Stomach (tissue), 9 donors: ENCODE data around the gene PATE4. TPM values are rescaled to one million over a fixed set of nuclear protein-coding genes. Genes with fewer than 3 reads are reported as not detected.

Experiments used
- DNase-seq, 2 donors: peaks; one replicate each; pipeline versions ENCODE4 v3.0.0 to v3.0.0-alpha.2; 2013 to 2019
- H3K27ac ChIP-seq, 5 donors: fragments of 200-600 bp in 4 of 5; sonication (generic) in 4 of 5; one replicate each; pipeline ENCODE4 v1.5.1; 2013 to 2019; ENCODE audit warnings: mild to moderate bottlenecking in 1 of 5, moderate library complexity in 1 of 5
- H3K27me3 ChIP-seq, 3 donors: fragments of 200-600 bp; sonication (generic); one replicate each; pipeline ENCODE4 v1.5.1; 2017 to 2019; ENCODE audit warnings: mixed run types in 1 of 3
- H3K36me3 ChIP-seq, 4 donors: fragments of 200-600 bp; sonication (generic); 1 replicate in 3 of 4; 2 replicates in 1 of 4; pipeline ENCODE4 v1.5.1; 2016 to 2019
- H3K4me1 ChIP-seq, 4 donors: fragments of 200-600 bp; sonication (generic); one replicate each; pipeline ENCODE4 v1.5.1; 2016 to 2019
- H3K4me3 ChIP-seq, 4 donors: fragments of 200-600 bp; sonication (generic) in 3 of 4; one replicate each; pipeline ENCODE4 v1.5.1; 2016 to 2019; ENCODE audit warnings: mild to moderate bottlenecking in 1 of 4
- H3K9me3 ChIP-seq, 4 donors: fragments of 200-600 bp; sonication (generic); one replicate each; pipeline ENCODE4 v1.5.1; 2016 to 2019
- CTCF ChIP-seq, 7 experiments: fragments of 450-650 bp in 4 of 7; fragments of 200-600 bp in 3 of 7; sonication (generic) in 3 of 7; IDR thresholded peaks; one replicate each; pipeline ENCODE4 v1.5.1; 2016 to 2019; ENCODE audit warnings: antibody characterized with exemption in 7 of 7, control low read depth in 2 of 7, mild to moderate bottlenecking in 1 of 7
- EP300 ChIP-seq: sonication (generic); formaldehyde crosslinking; IDR thresholded peaks from one replicate; pipeline ENCODE4 v1.6.1; 2017; ENCODE audit warnings: antibody characterized with exemption
- POLR2A ChIP-seq, 4 donors: fragments of 450-650 bp; IDR thresholded peaks; one replicate each; pipeline ENCODE4 v1.6.1; 2016; ENCODE audit warnings: antibody characterized with exemption in 4 of 4, control low read depth in 2 of 4, mild to moderate bottlenecking in 1 of 4, moderate library complexity in 1 of 4
- POLR2AphosphoS5 ChIP-seq, 3 donors: sonication (generic); formaldehyde crosslinking; IDR thresholded peaks; one replicate each; pipeline ENCODE4 v1.6.1; 2016; ENCODE audit warnings: antibody characterized with exemption in 3 of 3
- WGBS, 5 donors: extraction: QIAGEN DNeasy Blood & Tissue Kit in 3 of 5; methylation state at CpG; one replicate each; pipeline versions ENCODE4 v1.1.5 to v1.1.7; 2013 to 2018; 5-methylcytosine and 5-hydroxymethylcytosine counted together
- intact Hi-C: fragments of 100-400 bp; cut with DNase I; formaldehyde crosslinking; loops from one replicate; pipeline ENCODE4 v1.15.1; 2023; ENCODE audit warnings: low total_unique reads
- polyA plus RNA-seq, 3 donors: library from polyadenylated mRNA; stranded (reverse); fragments of 200-250 nt; gene quantifications; one replicate each; pipeline ENCODE4 v1.2.3, GENCODE V29; 2013
- total RNA-seq, 5 donors: library from RNA; depleted of rRNA; stranded (reverse); fragments of >200 nt; gene quantifications; one replicate each; pipeline versions ENCODE4 v1.1.0 to v1.2.3, GENCODE V29; 2014 to 2016
- donor health status: healthy with polysubstance abuse.
- donor health status: Bipolar disorder and iron deficiency.
- donor health status: healthy.

The PATE4 gene
- total and polyA plus RNA-seq, 8 donors = not detected

DNA sequence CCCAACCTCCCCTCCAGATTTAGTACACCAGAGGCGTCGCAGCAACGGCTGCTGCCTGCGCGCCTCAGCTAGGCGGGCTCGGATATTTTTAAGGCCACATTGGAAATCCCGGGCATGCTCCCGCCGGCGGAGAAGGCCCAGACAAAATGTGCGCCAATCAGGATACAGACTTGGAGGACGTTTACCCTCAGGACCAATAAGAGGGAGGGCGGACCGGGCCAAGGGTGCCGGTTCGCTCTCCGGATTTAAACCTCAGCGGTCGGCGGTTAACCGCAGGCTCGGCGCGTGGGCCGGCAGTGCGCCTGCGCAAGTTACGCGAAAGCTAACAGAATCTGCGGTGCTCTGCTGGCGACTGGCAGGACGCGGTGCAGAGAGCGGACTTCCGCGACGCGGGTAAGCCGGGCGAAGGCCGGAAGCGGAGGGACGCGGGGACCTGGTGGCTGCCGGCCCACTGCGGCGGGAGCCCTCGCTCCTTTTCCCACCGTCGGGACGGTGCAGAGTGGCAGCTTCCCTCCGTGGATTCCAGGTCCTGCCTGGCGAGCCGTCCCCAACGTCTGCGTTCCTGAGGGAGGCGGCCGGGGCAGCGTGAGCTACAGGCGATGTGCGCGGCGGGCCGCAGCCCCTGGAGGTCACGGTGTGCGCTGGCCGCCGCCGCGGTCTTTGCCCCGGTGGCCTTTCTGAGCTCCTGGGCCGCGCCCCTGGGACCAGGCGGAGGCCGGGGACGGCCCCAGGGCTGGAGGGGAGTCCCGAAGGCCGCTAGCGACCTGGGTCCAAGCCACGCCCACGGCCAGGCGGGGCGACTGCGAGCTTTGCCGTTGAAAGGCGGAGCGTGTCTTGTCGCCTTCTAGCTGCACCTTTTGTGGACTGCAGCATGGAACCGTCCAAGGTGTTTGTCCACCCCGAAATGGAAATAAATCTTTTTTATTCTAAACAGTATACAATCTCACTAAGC is 54.5 kb downstream of the PATE4 start, which contains the start of gene HYLS1:
Gene HYLS1 (plus strand): TSS at position 296 of the 952 bp plus-strand sequence. CDS start 11,701 bp downstream, outside the sequence.
- Histone ChIP-seq H3K27ac (peak within 1 kb of the TSS; percentile 90 to 98 (median 95)), H3K4me1 (peaks cover 6 to 50% (median 35%) of the 10 kb centered on the region in 4 donors), H3K4me3 (peak within 1 kb of the TSS; percentile 74 to 89 (median 78)), H3K27me3 (no peaks in the 10 kb centered on the region), H3K9me3 (no peaks in the 10 kb centered on the region), H3K36me3 (peaks cover under 1 to 4% (median 3%) of the 10 kb centered on the region in 4 donors)
- intact Hi-C loops = no loop called here
- TF ChIP-seq EP300 (no peak), CTCF (IDR thresholded peaks at IDR 0.05) (peak in 4 of 7 experiments; percentile 7 to 34 (median 18)), POLR2AphosphoS5 (IDR thresholded peaks at IDR 0.05) (peak; percentile 88 to 94 (median 92)), POLR2A (IDR thresholded peaks at IDR 0.05) (peak in 1 of 4 donors; percentile 31)
- 0 to 2% (median 0%) methylated on average over 49 to 91 of the region's 91 CpGs for WGBS, 5 donors
- DNase-seq = peak; percentile 95 to 98

Other genes with a start within 250 kb of the PATE4 start
- gene STT3A, start 240.5 kb upstream of the PATE4 start, total RNA-seq = 100 to 1,000 TPM in 1 of 5 donors, 10 to 100 TPM in 4; 19.4 to 113 (median 60.1) TPM
- 10 to 100 TPM; 24.3 to 35.6 (median 29.9) TPM for gene STT3A, start 240.5 kb upstream of the PATE4 start, polyA plus RNA-seq
- 10 to 100 TPM in 1 of 5 donors, 1 to 10 TPM in 2, under 1 TPM in 1, not detected in 1; 0.14 to 19.3 (median 1.2) TPM for gene CHEK1, start 208.2 kb upstream of the PATE4 start, total RNA-seq
- gene CHEK1, start 208.2 kb upstream of the PATE4 start, polyA plus RNA-seq = 1 to 10 TPM; 3.4 to 5.2 (median 5.2) TPM
- not detected for gene ACRV1, start 152.5 kb upstream of the PATE4 start, total RNA-seq
- gene ACRV1, start 152.5 kb upstream of the PATE4 start, polyA plus RNA-seq = not detected
- gene PATE1, start 87.0 kb upstream of the PATE4 start, total RNA-seq = not detected
- not detected for gene PATE1, start 87.0 kb upstream of the PATE4 start, polyA plus RNA-seq
- gene PATE2, start 54.5 kb upstream of the PATE4 start, total RNA-seq = not detected
- gene PATE2, start 54.5 kb upstream of the PATE4 start, polyA plus RNA-seq = not detected
- gene PATE3, start 45.2 kb upstream of the PATE4 start, total RNA-seq = not detected
- not detected for gene PATE3, start 45.2 kb upstream of the PATE4 start, polyA plus RNA-seq
- 1 to 10 TPM in 2 of 5 donors, under 1 TPM in 2, not detected in 1; 0.87 to 6.6 (median 1.9) TPM for gene HYLS1, start 54.4 kb downstream of the PATE4 start, total RNA-seq
- gene HYLS1, start 54.4 kb downstream of the PATE4 start, polyA plus RNA-seq = 1 to 10 TPM; 2.9 to 4.5 (median 3.8) TPM
- 10 to 100 TPM in 1 of 5 donors, 1 to 10 TPM in 3, under 1 TPM in 1; 0.58 to 15.1 (median 4.0) TPM for gene PUS3, start 69.9 kb downstream of the PATE4 start, total RNA-seq
- 10 to 100 TPM; 10.3 to 11.2 (median 10.7) TPM for gene PUS3, start 69.9 kb downstream of the PATE4 start, polyA plus RNA-seq
- gene DDX25, start 71.2 kb downstream of the PATE4 start, total RNA-seq = 1 to 10 TPM in 1 of 5 donors, under 1 TPM in 2, not detected in 2; under 0.01 to 1.0 (median 0.92) TPM
- under 1 TPM in 2 of 3 donors, not detected in 1; 0.25 to 0.30 TPM for gene DDX25, start 71.2 kb downstream of the PATE4 start, polyA plus RNA-seq
- not detected for gene VSIG10L2, start 112.7 kb downstream of the PATE4 start, total RNA-seq
- gene VSIG10L2, start 112.7 kb downstream of the PATE4 start, polyA plus RNA-seq = 1 to 10 TPM in 1 of 3 donors, under 1 TPM in 1, not detected in 1; 0.35 to 1.4 TPM
- gene CDON, start 229.6 kb downstream of the PATE4 start, total RNA-seq = 10 to 100 TPM; 16.1 to 80.8 (median 26.8) TPM
- 1 to 10 TPM in 1 of 3 donors, under 1 TPM in 2; 0.31 to 1.0 (median 0.44) TPM for gene CDON, start 229.6 kb downstream of the PATE4 start, polyA plus RNA-seq